Keratinocyte (primary cell): ENCODE measurements around the gene PHLPP1. TPM values are rescaled to one million over a fixed set of nuclear protein-coding genes. Genes with fewer than 3 reads are reported as not detected.

ENCODE experiments used
- DNase-seq: peaks from one replicate; pipeline ENCODE4 v3.0.0-alpha.2; 2011; ENCODE audit warnings: low read depth, missing footprints, low spot score
- FAIRE-seq: peaks from 2 replicates; lab custom pipeline; 2011; peaks lifted over from hg19 to GRCh38; lab: Jason Lieb, UNC
- H2AFZ ChIP-seq: 2 replicates; pipeline ENCODE4 v1.6.0; 2012; ENCODE audit warnings: low read length, control low read depth, inconsistent platforms; ENCODE audit not compliant: control insufficient read depth
- H3K27ac ChIP-seq: 2 replicates; pipeline ENCODE4 v1.5.1; 2011; ENCODE audit warnings: low read length; ENCODE audit not compliant: control insufficient read depth, insufficient read depth
- H3K27me3 ChIP-seq: 3 replicates; pipeline ENCODE4 v1.6.0; 2011; ENCODE audit warnings: low read length; ENCODE audit not compliant: control insufficient read depth, insufficient read depth; ENCODE audit errors: extremely low read depth
- H3K36me3 ChIP-seq, 2 experiments: 2 replicates in 1 of 2; 3 replicates in 1 of 2; pipeline ENCODE4 v1.5.1; 2011; ENCODE audit warnings: low read length in 2 of 2, mild to moderate bottlenecking in 1 of 2; ENCODE audit not compliant: control insufficient read depth in 2 of 2, insufficient read depth in 2 of 2; ENCODE audit errors: extremely low read depth in 1 of 2
- H3K4me1 ChIP-seq: 3 replicates; pipeline ENCODE4 v1.5.1; 2011; ENCODE audit warnings: low read length; ENCODE audit not compliant: control insufficient read depth, insufficient read depth; ENCODE audit errors: extremely low read depth
- H3K4me2 ChIP-seq: 3 replicates; pipeline ENCODE4 v1.6.0; 2011; ENCODE audit warnings: low read depth, low read length; ENCODE audit not compliant: control insufficient read depth, insufficient read depth; ENCODE audit errors: extremely low read depth
- H3K4me3 ChIP-seq, 3 experiments: fragments of 200-600 bp in 1 of 3; sonication (generic) in 1 of 3; 2 replicates in 2 of 3; 3 replicates in 1 of 3; pipeline ENCODE4 v1.5.1; 2011 to 2016; ENCODE audit warnings: low read length in 3 of 3, mild to moderate bottlenecking in 3 of 3, control low read depth in 2 of 3, inconsistent platforms in 1 of 3, low read depth in 1 of 3, mixed read lengths in 1 of 3, mixed run types in 1 of 3, moderate library complexity in 1 of 3; ENCODE audit not compliant: control insufficient read depth in 2 of 3, insufficient read depth in 2 of 3; ENCODE audit errors: extremely low read depth in 1 of 3
- H3K79me2 ChIP-seq: 2 replicates; pipeline ENCODE4 v1.6.0; 2012; ENCODE audit warnings: low read length; ENCODE audit not compliant: control insufficient read depth, insufficient read depth
- H3K9ac ChIP-seq: 3 replicates; pipeline ENCODE4 v1.6.0; 2011; ENCODE audit warnings: low read length; ENCODE audit not compliant: control insufficient read depth, insufficient read depth; ENCODE audit errors: extremely low read depth
- H3K9me1 ChIP-seq: 3 replicates; pipeline ENCODE4 v1.6.0; 2011; ENCODE audit warnings: low read length; ENCODE audit not compliant: control insufficient read depth, insufficient read depth; ENCODE audit errors: extremely low read depth
- H3K9me3 ChIP-seq: 2 replicates; pipeline ENCODE4 v1.5.1; 2012; ENCODE audit warnings: low read depth, low read length; ENCODE audit not compliant: control insufficient read depth
- H4K20me1 ChIP-seq: 3 replicates; pipeline ENCODE4 v1.6.0; 2011; ENCODE audit warnings: low read length; ENCODE audit not compliant: control insufficient read depth, insufficient read depth; ENCODE audit errors: extremely low read depth
- CTCF ChIP-seq, 3 experiments: IDR thresholded peaks in 1 of 3; conservative IDR thresholded peaks in 1 of 3; optimal IDR thresholded peaks in 1 of 3; 2 replicates in 2 of 3; 3 replicates in 1 of 3; pipeline versions ENCODE3 to v1.5.1; 2011; ENCODE audit warnings: low read length in 3 of 3, mild to moderate bottlenecking in 3 of 3, moderate library complexity in 2 of 3, control low read depth in 1 of 3, inconsistent platforms in 1 of 3; ENCODE audit not compliant: insufficient read depth in 2 of 3; ENCODE audit errors: extremely low read depth in 1 of 3
- EZH2 ChIP-seq: IDR thresholded peaks from one replicate; pipeline ENCODE4 v1.6.1; 2012; ENCODE audit warnings: inconsistent platforms, mild to moderate bottlenecking, low read length, moderate library complexity
- dilution Hi-C: fragments of 300-500 bp; cut with MboI; formaldehyde crosslinking; loops from one replicate; pipeline ENCODE4 v1.7.0; 2020; ENCODE audit warnings: low sequenced_read_pairs; ENCODE audit not compliant: extremely low pct_ligation_motif_present
- polyA plus RNA-seq, 5 experiments: library from polyadenylated mRNA; depleted of rRNA in 3 of 5; stranded (reverse) in 3 of 5; stranded (forward) in 1 of 5; unstranded in 1 of 5; fragments of >200 nt; gene quantifications; 1 replicate in 1 of 5; 2 replicates in 3 of 5; 3 replicates in 1 of 5; pipeline versions ENCODE4 v1.2.1 to v1.2.3, GENCODE V29; 2011 to 2012; ENCODE audit warnings: missing spikeins in 2 of 5, low read depth in 1 of 5, low replicate concordance in 1 of 5

The PHLPP1 gene
- polyA plus RNA-seq, 1 donor (not counting 4 experiments of a cell fraction or from before 2014, with no cell fraction given), result 8.4 TPM

DNA sequence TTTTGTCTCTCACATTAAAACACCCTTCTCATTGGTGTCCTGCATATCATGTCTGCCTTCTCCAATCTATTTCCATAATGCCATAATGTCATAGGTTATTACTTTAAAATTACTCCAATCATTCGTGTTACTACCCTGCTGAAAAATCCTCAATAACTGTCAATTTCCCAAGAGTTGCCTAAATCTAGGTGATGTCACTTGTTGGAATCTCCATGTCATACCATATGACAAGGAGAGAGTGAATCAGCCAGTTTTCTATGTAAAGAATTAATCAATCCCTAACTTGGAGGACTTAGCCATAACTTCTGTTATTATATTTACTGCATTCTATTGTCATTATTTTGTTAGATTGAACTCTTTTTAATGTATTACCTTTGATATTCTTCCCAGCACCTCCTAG, 62.5 kb downstream of the PHLPP1 start:
- no peaks in the 10 kb centered on the region for H3K9me3 ChIP-seq
- H3K27me3 ChIP-seq, result no peaks in the 10 kb centered on the region
- DNase-seq, result no peak
- H3K36me3 ChIP-seq, result no peaks in the 10 kb centered on the region
- FAIRE-seq, result no peak
- dilution Hi-C loops, result no loop called here
- H3K79me2 ChIP-seq, result peaks cover 35% of the 10 kb centered on the region
- H3K27ac ChIP-seq, result no peak overlapping the region
- peaks cover 21% of the 10 kb centered on the region for H3K4me1 ChIP-seq
- H2AFZ ChIP-seq, result no peak overlapping the region
- H3K9ac ChIP-seq, result no peak overlapping the region
- no peaks in the 10 kb centered on the region for H3K9me1 ChIP-seq
- TF ChIP-seq EZH2, result no peak
- no peak for TF ChIP-seq CTCF (optimal IDR thresholded peaks at IDR 0.05 in 1 of 3, IDR thresholded peaks at IDR 0.05 in 1 of 3, conservative IDR thresholded peaks at IDR 0.05 in 1 of 3; ENCODE audit: extremely low read depth in 1 of 3, insufficient read depth in 2 of 3, low read length in 3 of 3)
- H3K4me2 ChIP-seq, result no peak overlapping the region
- no peak overlapping the region for H3K4me3 ChIP-seq
- no peaks in the 10 kb centered on the region for H4K20me1 ChIP-seq

- Histone ChIP-seq H3K9me1 (no peaks in the 10 kb centered on the region), H3K4me2 (no peak overlapping the region), H4K20me1 (no peaks in the 10 kb centered on the region), H3K9ac (no peak overlapping the region), H3K4me3 (no peak overlapping the region), H3K36me3 (no peaks in the 10 kb centered on the region), H3K9me3 (no peaks in the 10 kb centered on the region), H2AFZ (no peak overlapping the region), H3K4me1 (peaks cover 21% of the 10 kb centered on the region), H3K79me2 (peaks cover 30% of the 10 kb centered on the region), H3K27ac (no peak overlapping the region), H3K27me3 (no peaks in the 10 kb centered on the region)
- TF ChIP-seq CTCF (optimal IDR thresholded peaks at IDR 0.05 in 1 of 3, IDR thresholded peaks at IDR 0.05 in 1 of 3, conservative IDR thresholded peaks at IDR 0.05 in 1 of 3; ENCODE audit: extremely low read depth in 1 of 3, insufficient read depth in 2 of 3, low read length in 3 of 3) (no peak), EZH2 (no peak)
- DNase-seq (no peak), FAIRE-seq (no peak)
- dilution Hi-C loops, result no loop called here
These were observed 63.9 kb downstream of the PHLPP1 start for GRCh38 chr18:62778976-62779869.
